ENCODE measurements around the gene NISCH. TPM values are rescaled to one million over a fixed set of nuclear protein-coding genes. Genes with fewer than 3 reads are reported as not detected.

Gene NISCH
- 67.0 and 71.9 TPM in 2 replicates for total RNA-seq (2021; fragmentation: NEBNext Ultra II Directional; extraction: Animal tissue kit (Norgen Biotek cat#: 25700))
- 71.2 and 108 TPM in 2 replicates for polyA plus RNA-seq (2011; rRNA removed)
- 71.7 TPM for polyA plus RNA-seq (2011; cell fraction: cytosol; rRNA removed)
- polyA plus RNA-seq (2011; cell fraction: nucleus; rRNA removed): 289 TPM
- 48.9 to 72.2 TPM (median 62.2 TPM) in 4 replicates for polyA plus RNA-seq (2012, experiment 1 of 2)
- polyA plus RNA-seq (2012, experiment 2 of 2): 33.3 TPM
- polyA plus RNA-seq (2013, experiment 1 of 2): 50.4 TPM
- 45.9 TPM for polyA plus RNA-seq (2013, experiment 2 of 2)
- polyA minus RNA-seq (2011; rRNA and poly(A)+ RNA removed): 106 and 112 TPM in 2 replicates
- 60.0 TPM for polyA minus RNA-seq (2011; cell fraction: cytosol; rRNA and poly(A)+ RNA removed)
- 121 TPM for polyA minus RNA-seq (2011; cell fraction: nucleus; rRNA and poly(A)+ RNA removed)
- long read RNA-seq, experiment 1, partial matches to known transcripts: 30 of 47 reads
- long read RNA-seq, experiment 1, other reads (novel, unspliced or antisense): 15 of 47 reads
- long read RNA-seq, experiment 2, partial matches to known transcripts: 1 of 1 reads
- long read RNA-seq, experiment 2, other reads (novel, unspliced or antisense): 0 of 1 reads

DNA sequence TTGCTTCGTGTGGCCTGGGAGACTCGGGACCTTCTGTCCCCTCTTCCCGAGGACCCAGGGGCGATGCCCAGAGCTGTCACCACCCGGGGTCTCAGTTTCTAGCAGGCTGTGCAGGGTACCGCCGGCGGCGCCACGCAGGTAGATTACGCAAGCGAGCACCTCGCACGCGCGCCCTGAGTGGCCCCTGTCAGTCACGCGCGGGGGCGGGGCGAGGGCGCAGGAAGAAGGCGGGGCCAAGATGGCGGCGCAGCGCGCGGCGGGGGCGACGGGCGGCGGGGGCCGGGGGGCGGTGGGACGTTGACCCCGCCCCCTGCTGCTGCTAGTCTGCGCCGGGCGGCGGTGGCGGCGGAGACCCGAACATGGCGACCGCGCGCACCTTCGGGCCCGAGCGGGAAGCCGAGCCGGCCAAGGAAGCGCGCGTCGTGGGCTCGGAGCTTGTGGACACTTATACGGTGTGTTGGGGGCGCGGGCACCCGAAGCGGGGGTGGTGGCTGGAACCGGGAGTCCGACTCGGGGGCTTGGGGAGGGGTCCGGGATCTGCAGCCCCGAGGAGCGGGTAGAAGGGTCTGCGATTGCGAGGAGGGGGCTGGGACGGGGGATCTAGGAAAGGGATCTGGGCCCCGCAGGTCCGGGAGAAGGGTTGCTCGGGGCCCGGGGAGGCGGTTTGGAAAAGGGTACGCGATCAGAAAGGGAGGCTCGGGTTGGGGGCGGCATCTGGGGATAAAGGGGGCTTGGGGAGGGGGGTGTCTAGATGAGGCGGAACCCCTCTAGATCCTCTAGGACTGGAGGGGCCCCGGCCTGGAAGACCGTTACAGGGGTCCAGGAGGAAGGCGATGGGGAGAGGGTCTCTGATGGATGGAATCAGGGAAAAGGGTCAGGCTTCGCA lies at the start of gene NISCH:
Gene NISCH, plus strand, starts transcription at position 322 of the 886 bp plus-strand sequence. Its CDS starts 38 bp downstream, at position 360.
- peak within 1 kb of the TSS; percentile 79 to 95 for H3K4me2 ChIP-seq (ENCODE audit: insufficient read depth in 1 of 2, low read depth in 2 of 2, low read length in 2 of 2)
- peak within 1 kb of the TSS; percentile 65 to 80 (median 76) for H3K9ac ChIP-seq (replicated peaks in 1 of 4; ENCODE audit: extremely low read depth in 1 of 4, low read depth in 3 of 4, low read length in 3 of 4)
- H3K56ac ChIP-seq (replicated peaks; ENCODE audit: insufficient read length, low read depth, low read length): peak within 1 kb of the TSS; percentile 77
- H3K9me3 ChIP-seq (ENCODE audit: insufficient read depth in 2 of 2, low read depth in 1 of 2, low read length in 1 of 2): no peaks in the 10 kb centered on the region
- H3K23ac ChIP-seq (ENCODE audit: insufficient read length): no peak within 1 kb of the TSS
- CTCF ChIA-PET (ENCODE audit: partially characterized antibody): interaction anchor here (2.0 to 5.9 kb wide), 3 partner anchors 9 to 43 kb away, joined by 5 to 45 read pairs (median 44); partner anchors contain the start of gene SEMA3G
- H2BK120ac ChIP-seq (replicated peaks; ENCODE audit: low read depth, low read length): peak within 1 kb of the TSS; percentile 38
- 6% methylated on average over 47 of the region's 86 CpGs; no CpG with 5 or more reads in 1 of the 2 experiments for WGBS, 2 experiments (ENCODE audit: extremely low coverage in 1 of 2, insufficient coverage in 1 of 2, insufficient read length in 1 of 2, insufficient replicate concordance in 2 of 2, low coverage in 1 of 2, low lambda C conversion rate in 2 of 2, missing lambda C conversion rate in 1 of 2)
- FAIRE-seq: no peak
- H3K18ac ChIP-seq (ENCODE audit: extremely low read depth, low read length): peak within 1 kb of the TSS; percentile 60
- peak in 1 of 2 experiments; percentile 96 for DNase-seq (ENCODE audit: low read depth in 1 of 2, low spot score in 2 of 2)
- peak within 1 kb of the TSS; percentile 75 for H4K91ac ChIP-seq (replicated peaks; ENCODE audit: insufficient read length, low read length)
- H3K79me1 ChIP-seq (ENCODE audit: low read depth, low read length): no peaks in the 10 kb centered on the region; the same call in 1 of the 2 replicates
- H3K4ac ChIP-seq (replicated peaks; ENCODE audit: insufficient read length, low read depth, low read length): peak within 1 kb of the TSS; percentile 96
- H3K27me3 ChIP-seq (replicated peaks in 1 of 4; ENCODE audit: control insufficient read depth in 3 of 4, extremely low read depth in 1 of 4, insufficient read depth in 3 of 4, low read length in 3 of 4): no peaks in the 10 kb centered on the region
- peak within 1 kb of the TSS; percentile 1; the same call in 1 of the 2 replicates for H3K27ac ChIP-seq (ENCODE audit: low read depth, low read length)
- peaks cover 0 to 24% (median 8%) of the 10 kb centered on the region in 4 experiments; a peak in 6 of 7 replicates for H3K4me1 ChIP-seq (replicated peaks in 1 of 4; ENCODE audit: control insufficient read depth in 3 of 4, insufficient read depth in 4 of 4, low read length in 3 of 4)
- H3K36me3 ChIP-seq (ENCODE audit: control insufficient read depth in 2 of 4, insufficient read depth in 4 of 4, low read length in 3 of 4): peaks cover 12 to 25% (median 16%) of the 10 kb centered on the region in 4 experiments
- H4K20me1 ChIP-seq (replicated peaks in 1 of 2; ENCODE audit: control insufficient read depth in 1 of 2, insufficient read depth in 2 of 2, low read length in 2 of 2): no peaks in the 10 kb centered on the region
- H2BK20ac ChIP-seq (ENCODE audit: low read length): 0 out of 2 replicates have a peak within 1 kb of the TSS, but pooled peaks have one; percentile 80
- peaks cover 0 to 22% of the 10 kb centered on the region in 2 experiments; a peak in 2 of 4 replicates for H3K79me2 ChIP-seq (ENCODE audit: control insufficient read depth in 1 of 2, insufficient read depth in 2 of 2, low read length in 2 of 2)
- peak within 1 kb of the TSS; percentile 54; the same call in 1 of the 2 replicates for H2AK5ac ChIP-seq (ENCODE audit: low read depth, low read length)
- peak within 1 kb of the TSS; percentile 40 for H2BK12ac ChIP-seq (ENCODE audit: low read depth, low read length)
- peak within 1 kb of the TSS; percentile 19 for H2AFZ ChIP-seq (ENCODE audit: low read length)
- H3K14ac ChIP-seq (ENCODE audit: insufficient read length): no peak within 1 kb of the TSS
- H4K5ac ChIP-seq (ENCODE audit: insufficient read length, low read depth, low read length): peak within 1 kb of the TSS; percentile 74
- peak within 1 kb of the TSS; percentile 96 for H4K8ac ChIP-seq (ENCODE audit: extremely low read depth, insufficient read depth, low read length)
- POLR2A ChIA-PET (ENCODE audit: partially characterized antibody): interaction anchor here (1.1 to 1.4 kb wide), 3 partner anchors 14 to 250 kb away, joined by 3 read pairs; partner anchors contain the start of genes GLT8D1 and SPCS1
- H2BK15ac ChIP-seq (ENCODE audit: low read length): peak within 1 kb of the TSS; percentile 97
- H3K4me3 ChIP-seq (ENCODE audit: extremely low read depth in 1 of 4, insufficient read depth in 2 of 4, low read depth in 3 of 4, low read length in 4 of 4): peak within 1 kb of the TSS; percentile 63 to 98 (median 87)
- peaks cover 8% of the 10 kb centered on the region for H3K23me2 ChIP-seq (ENCODE audit: low read depth, low read length)
- H2BK5ac ChIP-seq (ENCODE audit: low read depth, low read length): peak within 1 kb of the TSS; percentile 67; the same call in 1 of the 2 replicates
- TF ChIP-seq, protein P1, sequence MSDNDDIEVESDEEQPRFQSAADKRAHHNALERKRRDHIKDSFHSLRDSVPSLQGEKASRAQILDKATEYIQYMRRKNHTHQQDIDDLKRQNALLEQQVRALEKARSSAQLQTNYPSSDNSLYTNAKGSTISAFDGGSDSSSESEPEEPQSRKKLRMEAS (IDR thresholded peaks at IDR 0.05): peak; percentile 53
- TF ChIP-seq ASH2L (IDR thresholded peaks at IDR 0.05; ENCODE audit: low read length) (peak; percentile 76), HDAC6 (IDR thresholded peaks at IDR 0.05; ENCODE audit: low read depth, low read length) (no peak), KDM5A (IDR thresholded peaks at IDR 0.05; ENCODE audit: low read length) (peak; percentile 62; the same call in 1 of the 2 replicates), PHF8 (conservative IDR thresholded peaks at IDR 0.05; ENCODE audit: low read depth, low read length) (peak; percentile 88), SIN3A (conservative IDR thresholded peaks at IDR 0.05 in 1 of 2, IDR thresholded peaks at IDR 0.05 in 1 of 2; ENCODE audit: low read depth in 1 of 2, low read length in 2 of 2) (0 out of 4 replicates have a peak, but pooled peaks of 1 of the 2 experiments have one; percentile 17), BACH1 (IDR thresholded peaks at IDR 0.05; ENCODE audit: low read length) (peak; percentile 37; the same call in 1 of the 2 replicates)

All from H1 (cell line).